ENCODE results near the gene PSMB10.
"Not testable (repeated sequence)": the region's sequence is repeated elsewhere in the genome, so short reads cannot be mapped to it uniquely, and the experiment has no call there.

The PSMB10 gene

GRCh38 chr16:67936124-67936879 lies at the start of gene PSMB10:
PSMB10 (minus strand) TSS chr16:67936850; CDS start chr16:67936749, 101 bp downstream.
- in situ Hi-C loops (cut with HindIII; ENCODE audit: low pct_unique_long_range_greater_than_20kb, low sequenced_read_pairs), result no loop called here

GRCh38 chr16:67982011-67982696 lies 45.5 kb upstream of the PSMB10 start:
- in situ Hi-C loops (cut with HindIII; ENCODE audit: low pct_unique_long_range_greater_than_20kb, low sequenced_read_pairs), result no loop called here
- DNase-seq (ENCODE audit: low read depth in 1 of 2, low spot score in 1 of 2), result no peak
- no peak for TF ChIP-seq JUND (IDR thresholded peaks at IDR 0.05; ENCODE audit: low read depth)

More at GRCh38 chr16:67936124-67936879, at the start of gene PSMB10:
- TF ChIP-seq JUND (IDR thresholded peaks at IDR 0.05; ENCODE audit: low read depth), result no peak
- peak; percentile 45 to 46 for DNase-seq (ENCODE audit: low read depth in 1 of 2, low spot score in 1 of 2)

- no peak for DNase-seq (ENCODE audit: low read depth in 1 of 2, low spot score in 1 of 2)
- in situ Hi-C loops (cut with HindIII; ENCODE audit: low pct_unique_long_range_greater_than_20kb, low sequenced_read_pairs), result no loop called here
- TF ChIP-seq JUND (IDR thresholded peaks at IDR 0.05; ENCODE audit: low read depth), result no peak
Measured at GRCh38 chr16:67979955-67980678, 43.5 kb upstream of the PSMB10 start, which contains the start of gene DPEP3. DPEP3 (minus strand) TSS chr16:67980499; CDS start chr16:67980380, 119 bp downstream.

- no peak for DNase-seq (ENCODE audit: low read depth in 1 of 2, low spot score in 1 of 2)
- no peak for TF ChIP-seq JUND (IDR thresholded peaks at IDR 0.05; ENCODE audit: low read depth)
- in situ Hi-C loops (cut with HindIII; ENCODE audit: low pct_unique_long_range_greater_than_20kb, low sequenced_read_pairs), result no loop called here
Measured at GRCh38 chr16:67977469-67978227, 41.0 kb upstream of the PSMB10 start.

GRCh38 chr16:67977005-67977404 lies 40.4 kb upstream of the PSMB10 start:
- in situ Hi-C loops (cut with HindIII; ENCODE audit: low pct_unique_long_range_greater_than_20kb, low sequenced_read_pairs), result no loop called here
- TF ChIP-seq JUND (IDR thresholded peaks at IDR 0.05; ENCODE audit: low read depth), result no peak
- no peak for DNase-seq (ENCODE audit: low read depth in 1 of 2, low spot score in 1 of 2)

GRCh38 chr16:67976205-67976604 lies 39.6 kb upstream of the PSMB10 start:
- TF ChIP-seq JUND (IDR thresholded peaks at IDR 0.05; ENCODE audit: low read depth), result no peak
- no peak for DNase-seq (ENCODE audit: low read depth in 1 of 2, low spot score in 1 of 2)
- in situ Hi-C loops (cut with HindIII; ENCODE audit: low pct_unique_long_range_greater_than_20kb, low sequenced_read_pairs), result no loop called here

- no peak for TF ChIP-seq JUND (IDR thresholded peaks at IDR 0.05; ENCODE audit: low read depth)
- in situ Hi-C loops (cut with HindIII; ENCODE audit: low pct_unique_long_range_greater_than_20kb, low sequenced_read_pairs), result no loop called here
- no peak for DNase-seq (ENCODE audit: low read depth in 1 of 2, low spot score in 1 of 2)
Measured at GRCh38 chr16:67975321-67976105, 38.9 kb upstream of the PSMB10 start.

GRCh38 chr16:67972285-67972684 lies 35.6 kb upstream of the PSMB10 start:
- in situ Hi-C loops (cut with HindIII; ENCODE audit: low pct_unique_long_range_greater_than_20kb, low sequenced_read_pairs), result not testable (repeated sequence)

GRCh38 chr16:67971111-67971510 lies 34.5 kb upstream of the PSMB10 start:
- DNase-seq (ENCODE audit: low read depth in 1 of 2, low spot score in 1 of 2), result no peak
- in situ Hi-C loops (cut with HindIII; ENCODE audit: low pct_unique_long_range_greater_than_20kb, low sequenced_read_pairs), result no loop called here
- no peak for TF ChIP-seq JUND (IDR thresholded peaks at IDR 0.05; ENCODE audit: low read depth)

More at GRCh38 chr16:67972285-67972684, 35.6 kb upstream of the PSMB10 start:
- DNase-seq (ENCODE audit: low read depth in 1 of 2, low spot score in 1 of 2), result not testable (repeated sequence)

- in situ Hi-C loops (cut with HindIII; ENCODE audit: low pct_unique_long_range_greater_than_20kb, low sequenced_read_pairs), result no loop called here
- TF ChIP-seq JUND (IDR thresholded peaks at IDR 0.05; ENCODE audit: low read depth), result no peak
- DNase-seq (ENCODE audit: low read depth in 1 of 2, low spot score in 1 of 2), result no peak
Measured at GRCh38 chr16:67969254-67970039, 32.8 kb upstream of the PSMB10 start.

All from T47D (cell line).